Measurements from ENCODE around the gene H2BW2. TPM values are rescaled to one million over a fixed set of nuclear protein-coding genes. Genes with fewer than 3 reads are reported as not detected.
"Not testable (repeated sequence)": the region's sequence is repeated elsewhere in the genome, so short reads cannot be mapped to it uniquely, and the experiment has no call there.

H2BW2 gene
- polyA plus RNA-seq, 1 donor (not counting 4 experiments of a cell fraction or from before 2014, with no cell fraction given): not detected

DNA sequence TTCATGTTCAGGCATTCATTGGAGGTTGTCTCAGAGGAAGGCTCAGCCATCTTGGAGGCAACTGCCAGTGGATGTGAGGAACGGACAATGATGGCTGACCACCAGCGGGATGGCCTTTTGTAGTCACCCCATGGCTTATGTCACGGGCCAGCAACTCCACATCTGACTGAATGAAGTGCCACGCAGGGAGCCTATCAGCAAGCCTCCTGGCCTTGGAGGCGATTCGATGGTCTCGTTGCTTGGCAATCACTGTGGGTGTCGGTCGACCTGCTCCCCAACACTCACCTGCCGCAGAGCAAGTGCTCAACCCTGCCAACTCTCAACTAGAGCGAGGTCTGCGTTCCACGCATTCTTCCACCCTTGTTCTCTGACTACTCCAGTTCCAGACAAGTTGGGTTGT, 7.4 kb downstream of the H2BW2 start:
- FAIRE-seq: no peak
- no peaks in the 10 kb centered on the region for H3K27me3 ChIP-seq (ENCODE audit: control insufficient read depth, extremely low read depth, insufficient read depth, low read length)
- H3K27ac ChIP-seq (ENCODE audit: control insufficient read depth, insufficient read depth, low read length): no peak overlapping the region
- no peaks in the 10 kb centered on the region for H3K9me1 ChIP-seq (ENCODE audit: control insufficient read depth, extremely low read depth, insufficient read depth, low read length)
- no peak for TF ChIP-seq CTCF (optimal IDR thresholded peaks at IDR 0.05 in 1 of 3, IDR thresholded peaks at IDR 0.05 in 1 of 3, conservative IDR thresholded peaks at IDR 0.05 in 1 of 3; ENCODE audit: extremely low read depth in 1 of 3, insufficient read depth in 2 of 3, low read length in 3 of 3)
- no peak for TF ChIP-seq EZH2 (IDR thresholded peaks at IDR 0.05; ENCODE audit: low read length)
- H3K9me3 ChIP-seq (ENCODE audit: control insufficient read depth, low read depth, low read length): no peaks in the 10 kb centered on the region
- H3K4me1 ChIP-seq (ENCODE audit: control insufficient read depth, extremely low read depth, insufficient read depth, low read length): no peaks in the 10 kb centered on the region
- H3K4me2 ChIP-seq (ENCODE audit: control insufficient read depth, extremely low read depth, insufficient read depth, low read depth, low read length): no peak overlapping the region
- H4K20me1 ChIP-seq (ENCODE audit: control insufficient read depth, extremely low read depth, insufficient read depth, low read length): no peaks in the 10 kb centered on the region
- no peak overlapping the region for H3K9ac ChIP-seq (ENCODE audit: control insufficient read depth, extremely low read depth, insufficient read depth, low read length)
- H3K4me3 ChIP-seq (ENCODE audit: control insufficient read depth in 2 of 3, extremely low read depth in 1 of 3, insufficient read depth in 2 of 3, low read depth in 1 of 3, low read length in 3 of 3): no peak overlapping the region
- DNase-seq (ENCODE audit: low read depth, low spot score): no peak
- no peak overlapping the region for H2AFZ ChIP-seq (ENCODE audit: control insufficient read depth, low read length)
- no peaks in the 10 kb centered on the region for H3K79me2 ChIP-seq (ENCODE audit: control insufficient read depth, insufficient read depth, low read length)
- H3K36me3 ChIP-seq (ENCODE audit: control insufficient read depth in 2 of 2, extremely low read depth in 1 of 2, insufficient read depth in 2 of 2, low read length in 2 of 2): no peaks in the 10 kb centered on the region
- dilution Hi-C loops (cut with MboI; ENCODE audit: extremely low pct_ligation_motif_present, low sequenced_read_pairs): no loop called here

DNA sequence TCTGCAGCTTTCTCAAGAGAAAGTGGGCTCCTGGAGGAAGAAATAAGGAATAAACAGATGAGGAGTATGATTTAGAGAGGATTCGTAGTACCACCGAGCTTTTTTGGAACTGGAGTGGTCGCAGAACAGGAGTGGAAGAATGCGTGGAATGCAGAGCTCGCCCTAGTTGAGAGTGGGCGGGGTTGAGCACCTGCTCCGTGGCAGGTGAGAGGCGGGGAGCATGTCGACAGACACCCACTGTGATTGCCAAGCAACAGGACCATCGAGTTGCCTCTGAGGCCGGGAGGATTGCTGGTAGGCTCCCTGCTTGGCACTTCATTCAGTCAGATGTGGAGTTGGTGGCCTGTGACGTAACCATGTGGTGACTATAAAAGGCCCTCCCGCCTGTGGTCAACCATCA, 15.2 kb downstream of the H2BW2 start:
- H3K79me2 ChIP-seq (ENCODE audit: control insufficient read depth, insufficient read depth, low read length); H4K20me1 ChIP-seq (ENCODE audit: control insufficient read depth, extremely low read depth, insufficient read depth, low read length); DNase-seq (ENCODE audit: low read depth, low spot score); H3K4me3 ChIP-seq (ENCODE audit: control insufficient read depth in 2 of 3, extremely low read depth in 1 of 3, insufficient read depth in 2 of 3, low read depth in 1 of 3, low read length in 3 of 3); H3K4me1 ChIP-seq (ENCODE audit: control insufficient read depth, extremely low read depth, insufficient read depth, low read length); H3K27ac ChIP-seq (ENCODE audit: control insufficient read depth, insufficient read depth, low read length); H3K27me3 ChIP-seq (ENCODE audit: control insufficient read depth, extremely low read depth, insufficient read depth, low read length); H3K9ac ChIP-seq (ENCODE audit: control insufficient read depth, extremely low read depth, insufficient read depth, low read length); H3K36me3 ChIP-seq (ENCODE audit: control insufficient read depth in 2 of 2, extremely low read depth in 1 of 2, insufficient read depth in 2 of 2, low read length in 2 of 2); H3K9me3 ChIP-seq (ENCODE audit: control insufficient read depth, low read depth, low read length); H3K9me1 ChIP-seq (ENCODE audit: control insufficient read depth, extremely low read depth, insufficient read depth, low read length); FAIRE-seq; H3K4me2 ChIP-seq (ENCODE audit: control insufficient read depth, extremely low read depth, insufficient read depth, low read depth, low read length); dilution Hi-C loops (cut with MboI; ENCODE audit: extremely low pct_ligation_motif_present, low sequenced_read_pairs); H2AFZ ChIP-seq (ENCODE audit: control insufficient read depth, low read length): not testable (repeated sequence)

- H3K27ac ChIP-seq (ENCODE audit: control insufficient read depth, insufficient read depth, low read length); H3K27me3 ChIP-seq (ENCODE audit: control insufficient read depth, extremely low read depth, insufficient read depth, low read length); H3K9me1 ChIP-seq (ENCODE audit: control insufficient read depth, extremely low read depth, insufficient read depth, low read length); H3K79me2 ChIP-seq (ENCODE audit: control insufficient read depth, insufficient read depth, low read length); H3K4me3 ChIP-seq (ENCODE audit: control insufficient read depth in 2 of 3, extremely low read depth in 1 of 3, insufficient read depth in 2 of 3, low read depth in 1 of 3, low read length in 3 of 3); H4K20me1 ChIP-seq (ENCODE audit: control insufficient read depth, extremely low read depth, insufficient read depth, low read length); H3K9ac ChIP-seq (ENCODE audit: control insufficient read depth, extremely low read depth, insufficient read depth, low read length); FAIRE-seq; H3K9me3 ChIP-seq (ENCODE audit: control insufficient read depth, low read depth, low read length); H2AFZ ChIP-seq (ENCODE audit: control insufficient read depth, low read length); H3K4me1 ChIP-seq (ENCODE audit: control insufficient read depth, extremely low read depth, insufficient read depth, low read length); H3K4me2 ChIP-seq (ENCODE audit: control insufficient read depth, extremely low read depth, insufficient read depth, low read depth, low read length); dilution Hi-C loops (cut with MboI; ENCODE audit: extremely low pct_ligation_motif_present, low sequenced_read_pairs); DNase-seq (ENCODE audit: low read depth, low spot score); H3K36me3 ChIP-seq (ENCODE audit: control insufficient read depth in 2 of 2, extremely low read depth in 1 of 2, insufficient read depth in 2 of 2, low read length in 2 of 2): not testable (repeated sequence)
Observed at GRCh38 chrX:104062636-104063035, 22.9 kb downstream of the H2BW2 start.

- H3K36me3 ChIP-seq (ENCODE audit: control insufficient read depth in 2 of 2, extremely low read depth in 1 of 2, insufficient read depth in 2 of 2, low read length in 2 of 2); H3K27ac ChIP-seq (ENCODE audit: control insufficient read depth, insufficient read depth, low read length); H4K20me1 ChIP-seq (ENCODE audit: control insufficient read depth, extremely low read depth, insufficient read depth, low read length); FAIRE-seq; H3K4me2 ChIP-seq (ENCODE audit: control insufficient read depth, extremely low read depth, insufficient read depth, low read depth, low read length); dilution Hi-C loops (cut with MboI; ENCODE audit: extremely low pct_ligation_motif_present, low sequenced_read_pairs); H3K4me1 ChIP-seq (ENCODE audit: control insufficient read depth, extremely low read depth, insufficient read depth, low read length); H3K4me3 ChIP-seq (ENCODE audit: control insufficient read depth in 2 of 3, extremely low read depth in 1 of 3, insufficient read depth in 2 of 3, low read depth in 1 of 3, low read length in 3 of 3); H3K9me1 ChIP-seq (ENCODE audit: control insufficient read depth, extremely low read depth, insufficient read depth, low read length); H3K27me3 ChIP-seq (ENCODE audit: control insufficient read depth, extremely low read depth, insufficient read depth, low read length); DNase-seq (ENCODE audit: low read depth, low spot score); H3K79me2 ChIP-seq (ENCODE audit: control insufficient read depth, insufficient read depth, low read length); H3K9me3 ChIP-seq (ENCODE audit: control insufficient read depth, low read depth, low read length); H3K9ac ChIP-seq (ENCODE audit: control insufficient read depth, extremely low read depth, insufficient read depth, low read length); H2AFZ ChIP-seq (ENCODE audit: control insufficient read depth, low read length): not testable (repeated sequence)
Observed at GRCh38 chrX:104075778-104076445, 36.2 kb downstream of the H2BW2 start, which contains the start of gene TMSB15C. Gene TMSB15C (minus strand): TSS chrX:104076236.

Measured in keratinocyte (primary cell).